SIG-M5 (cell line): ENCODE data around the gene ATXN1.

Experiments used
- DNase-seq: peaks from one replicate; lab custom pipeline; 2025; lab: John Stamatoyannopoulos, UW

The ATXN1 gene

GRCh38 chr6:16783509-16783908 is 22.2 kb upstream of the ATXN1 start:
- no peak for DNase-seq

GRCh38 chr6:16782278-16782677 is 21.0 kb upstream of the ATXN1 start:
- DNase-seq = no peak

GRCh38 chr6:16781348-16782169 is 20.3 kb upstream of the ATXN1 start:
- no peak for DNase-seq

- no peak for DNase-seq
Measured at GRCh38 chr6:16778521-16778920, 17.3 kb upstream of the ATXN1 start.

GRCh38 chr6:16777794-16778193 is 16.5 kb upstream of the ATXN1 start:
- no peak for DNase-seq

GRCh38 chr6:16776394-16777017 is 15.2 kb upstream of the ATXN1 start:
- no peak for DNase-seq

GRCh38 chr6:16774437-16774836 is 13.2 kb upstream of the ATXN1 start:
- DNase-seq = no peak

GRCh38 chr6:16773362-16773761 is 12.1 kb upstream of the ATXN1 start:
- DNase-seq = no peak

GRCh38 chr6:16770701-16771569 is 9.7 kb upstream of the ATXN1 start:
- DNase-seq = peak; percentile 17

GRCh38 chr6:16769986-16770376 is 8.7 kb upstream of the ATXN1 start:
- no peak for DNase-seq

- peak; percentile 72 for DNase-seq
Measured at GRCh38 chr6:16769131-16769985, 8.1 kb upstream of the ATXN1 start.

GRCh38 chr6:16768477-16768830 is 7.2 kb upstream of the ATXN1 start:
- no peak for DNase-seq

- no peak for DNase-seq
Measured at GRCh38 chr6:16767765-16768476, 6.7 kb upstream of the ATXN1 start.

GRCh38 chr6:16766836-16767745 is 5.8 kb upstream of the ATXN1 start:
- DNase-seq = no peak

GRCh38 chr6:16766043-16766536 is 4.8 kb upstream of the ATXN1 start:
- DNase-seq = no peak

GRCh38 chr6:16765235-16765634 is 4.0 kb upstream of the ATXN1 start:
- no peak for DNase-seq

GRCh38 chr6:16764188-16764950 is 3.1 kb upstream of the ATXN1 start:
- no peak for DNase-seq

GRCh38 chr6:16762550-16763477 is 1.6 kb upstream of the ATXN1 start:
- no peak for DNase-seq
